Smooth muscle cell (in vitro differentiated cells): ENCODE measurements around the gene GOLGA8J. TPM values are rescaled to one million over a fixed set of nuclear protein-coding genes. Genes with fewer than 3 reads are reported as not detected.

Experiments
- DNase-seq: peaks from one replicate; lab custom pipeline; 2025; ENCODE audit not compliant: unreplicated experiment; lab: John Stamatoyannopoulos, UW
- H2AFZ ChIP-seq: fragments of 200-600 bp; sonication (generic); 2 replicates; pipeline ENCODE4 v1.6.0; 2016; ENCODE audit warnings: antibody characterized with exemption, low read depth, mild to moderate bottlenecking
- H3F3A ChIP-seq: fragments of 200-600 bp; sonication (generic); 2 replicates; pipeline ENCODE4 v1.6.0; 2017; ENCODE audit warnings: antibody characterized with exemption, low read depth
- H3K27ac ChIP-seq: fragments of 200-600 bp; sonication (generic); 2 replicates; pipeline ENCODE4 v1.5.1; 2016; ENCODE audit warnings: low read depth, mild to moderate bottlenecking
- H3K27me3 ChIP-seq: fragments of 200-600 bp; sonication (generic); 2 replicates; pipeline ENCODE4 v1.6.1; 2016; ENCODE audit warnings: low read depth, mild to moderate bottlenecking
- H3K36me3 ChIP-seq: fragments of 200-600 bp; sonication (generic); 2 replicates; pipeline ENCODE4 v1.5.1; 2016; ENCODE audit warnings: low read depth
- H3K4me1 ChIP-seq: fragments of 200-600 bp; sonication (generic); 2 replicates; pipeline ENCODE4 v1.5.1; 2016; ENCODE audit warnings: low read depth
- H3K4me2 ChIP-seq: fragments of 200-600 bp; sonication (generic); 2 replicates; pipeline ENCODE4 v1.6.0; 2016; ENCODE audit warnings: mild to moderate bottlenecking
- H3K4me3 ChIP-seq: fragments of 200-600 bp; sonication (generic); 2 replicates; pipeline ENCODE4 v1.5.1; 2016; ENCODE audit warnings: mild to moderate bottlenecking
- H3K79me2 ChIP-seq: fragments of 200-600 bp; sonication (generic); 2 replicates; pipeline ENCODE4 v1.6.0; 2016; ENCODE audit warnings: low read depth, mild to moderate bottlenecking
- H3K9ac ChIP-seq: fragments of 200-600 bp; sonication (generic); 2 replicates; pipeline ENCODE4 v1.6.0; 2016; ENCODE audit warnings: low read depth
- H3K9me3 ChIP-seq: fragments of 200-600 bp; sonication (generic); replicated peaks from 2 replicates; pipeline ENCODE4 v1.5.1; 2016; ENCODE audit warnings: low read depth
- H4K20me1 ChIP-seq: fragments of 200-600 bp; sonication (generic); 2 replicates; pipeline ENCODE4 v1.6.0; 2016; ENCODE audit warnings: low read depth
- WGBS: methylation state at CpG from one replicate; pipeline ENCODE4 v1.1.7; 2016; ENCODE audit warnings: low lambda C conversion rate; 5-methylcytosine and 5-hydroxymethylcytosine counted together
- polyA plus RNA-seq: library from polyadenylated mRNA; unstranded; fragments of >200 nt; fragmentation: Nextera tagmentation; extraction: Ambion mirVana; gene quantifications from 2 replicates; pipeline ENCODE4 v1.2.1, GENCODE V29; 2016
- total RNA-seq: library from RNA; depleted of rRNA; stranded (reverse); fragments of >200 nt; gene quantifications from 2 replicates; pipeline ENCODE4 v1.2.3, GENCODE V29; 2014
- TF ChIP-seq, protein P1 (sequence below): fragments of 200-600 bp; sonication (generic); IDR thresholded peaks from 2 replicates; pipeline ENCODE4 v1.5.1; 2017; ENCODE audit warnings: borderline replicate concordance, mild to moderate bottlenecking, antibody characterized with exemption; ENCODE audit not compliant: insufficient read depth, poor library complexity, severe bottlenecking

GOLGA8J gene
- total and polyA plus RNA-seq, 2 experiments from 2014 or later, result not detected

DNA sequence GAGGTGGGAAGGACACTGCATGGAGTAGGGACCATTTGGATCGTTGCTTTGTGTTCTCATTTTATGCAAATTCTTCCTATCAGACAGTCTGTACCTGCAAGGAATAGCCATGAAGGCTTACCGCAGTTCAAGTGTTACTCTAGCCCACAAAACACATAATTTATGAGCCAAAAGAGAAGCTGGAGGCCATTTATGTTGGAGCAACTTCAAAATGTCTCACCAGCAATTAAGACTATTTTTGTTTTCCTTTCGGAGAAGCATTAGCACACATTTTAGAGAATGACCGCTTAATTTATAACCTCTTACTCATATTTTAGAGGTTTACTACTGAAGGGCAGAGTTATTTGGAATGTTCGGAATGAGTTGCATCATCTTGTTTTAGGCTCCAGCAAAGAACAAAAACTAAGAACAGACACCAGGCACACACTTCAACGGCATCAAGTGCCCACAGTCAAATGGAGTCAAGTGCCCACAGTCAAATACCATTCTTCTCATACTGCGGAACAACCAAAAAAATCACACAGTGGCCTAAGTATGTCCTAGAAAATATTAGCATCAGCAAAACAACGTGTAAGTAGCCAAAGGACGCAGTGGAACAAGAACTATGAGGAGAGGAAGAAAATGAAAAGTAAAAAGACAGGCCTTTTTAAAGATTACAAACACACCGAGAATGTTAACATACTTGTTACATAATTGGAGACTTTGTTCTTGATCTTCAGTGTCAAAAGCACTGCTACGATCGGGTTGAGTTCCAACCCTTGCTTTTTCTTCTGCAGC lies 17.5 kb upstream of the GOLGA8J start:
- Histone ChIP-seq H4K20me1 (no peaks in the 10 kb centered on the region), H3K4me3 (no peak overlapping the region), H3K9me3 (no peaks in the 10 kb centered on the region), H3K36me3 (no peaks in the 10 kb centered on the region), H3K27ac (peak overlapping the region; percentile 49), H3F3A (peaks cover 5% of the 10 kb centered on the region), H3K79me2 (no peaks in the 10 kb centered on the region), H2AFZ (no peak overlapping the region), H3K9ac (no peak overlapping the region), H3K4me2 (peak overlapping the region; percentile 64), H3K4me1 (no peaks in the 10 kb centered on the region), H3K27me3 (no peaks in the 10 kb centered on the region)
- no peak for DNase-seq
- 43% methylated on average over 12 of the region's 12 CpGs for WGBS
- TF ChIP-seq, protein P1, sequence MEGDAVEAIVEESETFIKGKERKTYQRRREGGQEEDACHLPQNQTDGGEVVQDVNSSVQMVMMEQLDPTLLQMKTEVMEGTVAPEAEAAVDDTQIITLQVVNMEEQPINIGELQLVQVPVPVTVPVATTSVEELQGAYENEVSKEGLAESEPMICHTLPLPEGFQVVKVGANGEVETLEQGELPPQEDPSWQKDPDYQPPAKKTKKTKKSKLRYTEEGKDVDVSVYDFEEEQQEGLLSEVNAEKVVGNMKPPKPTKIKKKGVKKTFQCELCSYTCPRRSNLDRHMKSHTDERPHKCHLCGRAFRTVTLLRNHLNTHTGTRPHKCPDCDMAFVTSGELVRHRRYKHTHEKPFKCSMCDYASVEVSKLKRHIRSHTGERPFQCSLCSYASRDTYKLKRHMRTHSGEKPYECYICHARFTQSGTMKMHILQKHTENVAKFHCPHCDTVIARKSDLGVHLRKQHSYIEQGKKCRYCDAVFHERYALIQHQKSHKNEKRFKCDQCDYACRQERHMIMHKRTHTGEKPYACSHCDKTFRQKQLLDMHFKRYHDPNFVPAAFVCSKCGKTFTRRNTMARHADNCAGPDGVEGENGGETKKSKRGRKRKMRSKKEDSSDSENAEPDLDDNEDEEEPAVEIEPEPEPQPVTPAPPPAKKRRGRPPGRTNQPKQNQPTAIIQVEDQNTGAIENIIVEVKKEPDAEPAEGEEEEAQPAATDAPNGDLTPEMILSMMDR, result no peak

DNA sequence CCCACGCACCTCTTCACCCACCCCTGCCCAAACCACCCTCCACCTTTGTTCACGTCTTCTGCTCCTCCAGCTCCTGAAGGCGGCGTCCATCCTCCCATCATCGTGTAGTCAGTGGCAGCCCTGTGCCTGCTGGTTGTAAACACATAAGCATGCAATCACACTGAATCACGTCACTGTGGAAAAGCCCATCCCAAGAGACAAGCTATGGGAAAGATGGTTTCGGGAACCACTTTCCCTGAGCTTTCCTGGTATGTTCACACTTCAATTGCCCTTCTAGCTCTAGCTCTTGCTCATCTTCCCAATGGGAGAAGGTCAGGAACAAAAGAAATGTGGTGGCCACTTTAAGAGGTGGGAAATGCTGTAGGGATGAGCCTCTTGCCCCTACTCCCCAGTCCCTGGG lies 14.4 kb upstream of the GOLGA8J start:
- Histone ChIP-seq H3K4me3 (no peak overlapping the region), H3K36me3 (no peaks in the 10 kb centered on the region), H2AFZ (no peak overlapping the region), H3K9me3 (no peaks in the 10 kb centered on the region), H3K27ac (no peak overlapping the region), H3K79me2 (no peaks in the 10 kb centered on the region), H4K20me1 (no peaks in the 10 kb centered on the region), H3K4me2 (no peak overlapping the region), H3K9ac (no peak overlapping the region), H3K4me1 (no peaks in the 10 kb centered on the region), H3F3A (peaks cover 5% of the 10 kb centered on the region), H3K27me3 (peaks cover 9% of the 10 kb centered on the region)
- 91% methylated on average over 7 of the region's 7 CpGs for WGBS
- TF ChIP-seq, protein P1, result no peak
- DNase-seq, result no peak

DNA sequence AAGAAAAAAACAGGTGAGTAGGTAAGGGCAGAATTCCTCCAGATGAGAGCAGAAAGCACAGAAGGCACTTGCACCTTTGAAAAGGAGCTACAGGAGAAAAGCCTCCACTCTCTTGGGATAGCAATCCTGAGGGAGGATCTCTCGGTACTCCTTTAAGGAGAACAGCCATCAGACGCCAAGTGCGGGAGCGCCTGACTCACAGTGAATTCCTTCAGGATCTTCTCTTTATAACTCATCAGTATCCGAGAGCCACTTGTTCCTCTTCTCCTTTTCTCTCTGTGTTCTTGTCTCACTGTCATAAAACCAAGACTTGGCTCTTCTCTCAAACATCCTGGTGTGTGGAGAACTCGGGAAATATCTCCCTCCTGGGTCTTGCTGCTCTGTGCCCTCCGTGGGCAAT lies 10.1 kb upstream of the GOLGA8J start:
- WGBS, result 64% methylated on average over 7 of the region's 7 CpGs

More for the DNA sequence above, 10.1 kb upstream of the GOLGA8J start:
- Histone ChIP-seq H4K20me1 (no peaks in the 10 kb centered on the region), H3K4me1 (no peaks in the 10 kb centered on the region), H3K27me3 (peaks cover 9% of the 10 kb centered on the region), H3F3A (no peaks in the 10 kb centered on the region), H3K27ac (no peak overlapping the region), H3K4me3 (no peak overlapping the region), H3K4me2 (no peak overlapping the region), H3K79me2 (no peaks in the 10 kb centered on the region), H3K36me3 (no peaks in the 10 kb centered on the region), H2AFZ (no peak overlapping the region), H3K9ac (no peak overlapping the region), H3K9me3 (no peaks in the 10 kb centered on the region)
- no peak for DNase-seq
- TF ChIP-seq, protein P1, result no peak
